Muscle of back (tissue), 11 donors: ENCODE measurements around the gene CDKN1C. TPM values are rescaled to one million over a fixed set of nuclear protein-coding genes. Genes with fewer than 3 reads are reported as not detected.
A peak's percentile ranks its signal among the peaks of the same experiment; 100 is the strongest.

ENCODE experiments used
- DNase-seq, 3 donors: peaks; one replicate each; pipeline versions ENCODE4 v3.0.0 to v3.0.0-alpha.2; 2013
- polyA plus RNA-seq, 10 donors: library from polyadenylated mRNA; unstranded; fragments of 120-200 nt; gene quantifications; one replicate each; pipeline ENCODE4 v1.2.1, GENCODE V29; 2013; ENCODE audit not compliant: insufficient read length in 10 of 10

Gene CDKN1C
- polyA plus RNA-seq, 10 donors = 135 to 206 (median 171) TPM

- peak in 1 of 3 donors; percentile 52 for DNase-seq
Measured at GRCh38 chr11:2833716-2834502, 51.7 kb downstream of the CDKN1C start.

Other genes starting within 250 kb of the CDKN1C start
- 1 to 10 TPM in 4 of 10 donors, under 1 TPM in 6; 0.46 to 2.2 (median 0.86) TPM for gene KCNQ1OT1, start 185.8 kb downstream of the CDKN1C start, polyA plus RNA-seq
- 1 to 10 TPM in 1 of 10 donors, under 1 TPM in 8, not detected in 1; 0.30 to 1.3 (median 0.63) TPM for gene PHLDA2, start 43.6 kb upstream of the CDKN1C start, polyA plus RNA-seq
- 100 to 1,000 TPM in 8 of 10 donors, 10 to 100 TPM in 2; 95.8 to 147 (median 120) TPM for gene NAP1L4, start 106.6 kb upstream of the CDKN1C start, polyA plus RNA-seq
- gene CARS1, start 171.6 kb upstream of the CDKN1C start, polyA plus RNA-seq = 10 to 100 TPM; 20.0 to 25.9 (median 21.3) TPM